ENCODE measurements around the gene SYTL1.

DNA sequence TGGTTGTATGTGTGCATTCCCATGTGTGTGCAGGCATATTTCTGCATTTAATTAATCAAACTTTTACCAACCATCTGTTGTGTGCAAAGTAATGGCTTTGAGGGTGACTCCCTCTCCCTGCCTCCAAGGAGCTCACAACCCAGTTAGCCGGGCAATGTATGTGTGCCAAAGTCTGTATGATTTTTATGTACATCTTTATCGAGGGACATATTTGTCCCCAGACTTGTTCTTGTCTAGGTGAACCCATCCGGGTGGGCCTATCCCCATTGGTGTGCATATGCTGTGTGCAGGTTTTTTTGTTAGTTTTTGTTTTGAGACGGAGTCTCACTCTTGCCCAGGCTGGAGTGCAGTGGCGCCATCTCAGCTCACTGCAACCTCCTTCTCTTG, 1.8 kb downstream of the SYTL1 start:
- TF ChIP-seq, protein P1, sequence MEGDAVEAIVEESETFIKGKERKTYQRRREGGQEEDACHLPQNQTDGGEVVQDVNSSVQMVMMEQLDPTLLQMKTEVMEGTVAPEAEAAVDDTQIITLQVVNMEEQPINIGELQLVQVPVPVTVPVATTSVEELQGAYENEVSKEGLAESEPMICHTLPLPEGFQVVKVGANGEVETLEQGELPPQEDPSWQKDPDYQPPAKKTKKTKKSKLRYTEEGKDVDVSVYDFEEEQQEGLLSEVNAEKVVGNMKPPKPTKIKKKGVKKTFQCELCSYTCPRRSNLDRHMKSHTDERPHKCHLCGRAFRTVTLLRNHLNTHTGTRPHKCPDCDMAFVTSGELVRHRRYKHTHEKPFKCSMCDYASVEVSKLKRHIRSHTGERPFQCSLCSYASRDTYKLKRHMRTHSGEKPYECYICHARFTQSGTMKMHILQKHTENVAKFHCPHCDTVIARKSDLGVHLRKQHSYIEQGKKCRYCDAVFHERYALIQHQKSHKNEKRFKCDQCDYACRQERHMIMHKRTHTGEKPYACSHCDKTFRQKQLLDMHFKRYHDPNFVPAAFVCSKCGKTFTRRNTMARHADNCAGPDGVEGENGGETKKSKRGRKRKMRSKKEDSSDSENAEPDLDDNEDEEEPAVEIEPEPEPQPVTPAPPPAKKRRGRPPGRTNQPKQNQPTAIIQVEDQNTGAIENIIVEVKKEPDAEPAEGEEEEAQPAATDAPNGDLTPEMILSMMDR (IDR thresholded peaks at IDR 0.05; ENCODE audit: poor library complexity, severe bottlenecking), result no peak
- TF ChIP-seq POLR2AphosphoS5 (IDR thresholded peaks at IDR 0.05) (no peak), EZH2 (IDR thresholded peaks at IDR 0.05; ENCODE audit: borderline replicate concordance, insufficient read depth, low read length, poor library complexity, severe bottlenecking) (no peak), TAF1 (IDR thresholded peaks at IDR 0.05; ENCODE audit: low read depth) (no peak), EP300 (conservative IDR thresholded peaks at IDR 0.05; ENCODE audit: poor library complexity, severe bottlenecking) (no peak)
- TF ChIP-seq, protein P2, sequence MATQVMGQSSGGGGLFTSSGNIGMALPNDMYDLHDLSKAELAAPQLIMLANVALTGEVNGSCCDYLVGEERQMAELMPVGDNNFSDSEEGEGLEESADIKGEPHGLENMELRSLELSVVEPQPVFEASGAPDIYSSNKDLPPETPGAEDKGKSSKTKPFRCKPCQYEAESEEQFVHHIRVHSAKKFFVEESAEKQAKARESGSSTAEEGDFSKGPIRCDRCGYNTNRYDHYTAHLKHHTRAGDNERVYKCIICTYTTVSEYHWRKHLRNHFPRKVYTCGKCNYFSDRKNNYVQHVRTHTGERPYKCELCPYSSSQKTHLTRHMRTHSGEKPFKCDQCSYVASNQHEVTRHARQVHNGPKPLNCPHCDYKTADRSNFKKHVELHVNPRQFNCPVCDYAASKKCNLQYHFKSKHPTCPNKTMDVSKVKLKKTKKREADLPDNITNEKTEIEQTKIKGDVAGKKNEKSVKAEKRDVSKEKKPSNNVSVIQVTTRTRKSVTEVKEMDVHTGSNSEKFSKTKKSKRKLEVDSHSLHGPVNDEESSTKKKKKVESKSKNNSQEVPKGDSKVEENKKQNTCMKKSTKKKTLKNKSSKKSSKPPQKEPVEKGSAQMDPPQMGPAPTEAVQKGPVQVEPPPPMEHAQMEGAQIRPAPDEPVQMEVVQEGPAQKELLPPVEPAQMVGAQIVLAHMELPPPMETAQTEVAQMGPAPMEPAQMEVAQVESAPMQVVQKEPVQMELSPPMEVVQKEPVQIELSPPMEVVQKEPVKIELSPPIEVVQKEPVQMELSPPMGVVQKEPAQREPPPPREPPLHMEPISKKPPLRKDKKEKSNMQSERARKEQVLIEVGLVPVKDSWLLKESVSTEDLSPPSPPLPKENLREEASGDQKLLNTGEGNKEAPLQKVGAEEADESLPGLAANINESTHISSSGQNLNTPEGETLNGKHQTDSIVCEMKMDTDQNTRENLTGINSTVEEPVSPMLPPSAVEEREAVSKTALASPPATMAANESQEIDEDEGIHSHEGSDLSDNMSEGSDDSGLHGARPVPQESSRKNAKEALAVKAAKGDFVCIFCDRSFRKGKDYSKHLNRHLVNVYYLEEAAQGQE (IDR thresholded peaks at IDR 0.05; ENCODE audit: borderline replicate concordance), result no peak

All from neural cell (in vitro differentiated cells).